ENCODE results near the gene POLD3.

DNA sequence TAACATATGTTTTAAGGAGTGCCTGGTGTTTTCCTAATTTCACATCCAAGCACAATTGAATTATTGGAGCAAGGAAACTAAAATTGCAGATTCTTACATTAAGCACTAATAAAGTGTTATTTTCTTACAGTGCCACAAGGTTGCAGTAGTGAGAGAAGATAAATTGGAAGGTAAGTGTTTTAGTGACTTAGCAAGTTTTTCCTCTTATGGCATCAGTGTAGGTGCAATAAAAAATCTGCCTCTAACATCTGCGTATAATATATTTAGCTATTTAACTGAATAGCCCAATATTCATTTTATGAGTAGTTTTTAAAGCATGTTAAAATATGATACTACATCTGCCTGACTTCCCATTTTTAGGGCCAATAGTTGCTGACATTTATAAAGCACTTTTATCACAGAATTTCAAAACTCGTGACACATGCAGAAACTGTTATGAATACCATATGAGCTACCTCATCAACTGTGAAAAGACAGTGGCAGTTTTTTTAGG, 19.0 kb downstream of the POLD3 start:
- TF ChIP-seq, protein P1, sequence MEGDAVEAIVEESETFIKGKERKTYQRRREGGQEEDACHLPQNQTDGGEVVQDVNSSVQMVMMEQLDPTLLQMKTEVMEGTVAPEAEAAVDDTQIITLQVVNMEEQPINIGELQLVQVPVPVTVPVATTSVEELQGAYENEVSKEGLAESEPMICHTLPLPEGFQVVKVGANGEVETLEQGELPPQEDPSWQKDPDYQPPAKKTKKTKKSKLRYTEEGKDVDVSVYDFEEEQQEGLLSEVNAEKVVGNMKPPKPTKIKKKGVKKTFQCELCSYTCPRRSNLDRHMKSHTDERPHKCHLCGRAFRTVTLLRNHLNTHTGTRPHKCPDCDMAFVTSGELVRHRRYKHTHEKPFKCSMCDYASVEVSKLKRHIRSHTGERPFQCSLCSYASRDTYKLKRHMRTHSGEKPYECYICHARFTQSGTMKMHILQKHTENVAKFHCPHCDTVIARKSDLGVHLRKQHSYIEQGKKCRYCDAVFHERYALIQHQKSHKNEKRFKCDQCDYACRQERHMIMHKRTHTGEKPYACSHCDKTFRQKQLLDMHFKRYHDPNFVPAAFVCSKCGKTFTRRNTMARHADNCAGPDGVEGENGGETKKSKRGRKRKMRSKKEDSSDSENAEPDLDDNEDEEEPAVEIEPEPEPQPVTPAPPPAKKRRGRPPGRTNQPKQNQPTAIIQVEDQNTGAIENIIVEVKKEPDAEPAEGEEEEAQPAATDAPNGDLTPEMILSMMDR (IDR thresholded peaks at IDR 0.05; ENCODE audit: low read depth, low read length) = peak; percentile 66
- no peak for TF ChIP-seq EZH2phosphoT487 (IDR thresholded peaks at IDR 0.05; ENCODE audit: low read depth)
